Left lobe of liver (tissue), 2 donors: ENCODE data around the gene SPOCK2. TPM values are rescaled to one million over a fixed set of nuclear protein-coding genes. Genes with fewer than 3 reads are reported as not detected.

ENCODE experiments used
- ATAC-seq: fragments of 200-7000 bp; cut with Tn5 transposase; one replicate; pipeline ENCODE4 v1.9.1; 2020; ENCODE audit warnings: mild to moderate bottlenecking, moderate library complexity
- DNase-seq: peaks from one replicate; pipeline ENCODE4 v3.0.0-alpha.2; 2020; ENCODE audit warnings: low spot score
- total RNA-seq: library from RNA; stranded (reverse); gene quantifications from one replicate; pipeline ENCODE4 v1.2.1, GENCODE V29; 2021
- donor health status: DM: no; HTN: no; CAD: no; lungs with moderate emphysema.
- donor health status: DM: no; HTN: yes; CAD: no.

SPOCK2 gene
- total RNA-seq, 1 donor from 2014 or later: 1.6 TPM

DNA sequence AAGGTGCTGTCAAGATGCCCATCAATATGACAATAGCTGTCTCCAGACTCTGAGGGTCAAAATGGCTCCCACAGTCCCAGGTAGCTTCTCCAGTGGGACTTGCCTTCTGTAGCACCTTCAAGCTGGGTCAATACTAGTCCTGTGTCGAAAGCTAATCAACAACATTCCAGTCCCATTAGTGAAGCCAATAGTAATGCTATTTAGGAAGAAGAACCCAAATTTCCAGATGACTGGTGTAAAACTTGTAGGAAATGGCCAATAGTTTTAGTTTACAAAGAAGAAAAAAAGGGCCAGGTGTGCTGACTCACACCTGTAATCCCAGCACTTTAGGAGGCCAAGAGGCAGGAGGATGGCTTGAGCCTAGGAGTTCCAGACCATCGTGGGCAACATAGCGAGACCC is 2.0 kb upstream of the SPOCK2 start:
- ATAC-seq (no peak), DNase-seq (no peak)

DNA sequence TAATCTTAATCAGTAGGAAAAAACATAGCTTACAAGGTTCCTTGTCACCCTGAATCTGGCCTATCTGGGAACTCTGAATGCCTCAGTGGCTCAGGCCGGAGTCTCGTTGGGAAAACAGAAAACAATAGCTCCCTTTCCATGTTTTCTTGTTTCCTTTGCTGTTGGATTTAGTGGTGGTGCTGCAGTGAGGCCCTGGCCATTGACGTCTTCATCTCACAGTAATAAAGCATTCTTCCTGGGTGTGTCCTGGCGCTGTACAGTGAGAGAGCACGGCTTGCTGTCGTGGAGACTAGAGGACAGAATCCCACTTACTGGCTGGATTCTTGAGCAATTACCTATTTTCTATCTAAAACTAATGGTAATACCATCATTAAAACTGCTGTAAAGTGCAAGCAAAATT is 1.3 kb upstream of the SPOCK2 start:
- ATAC-seq (no peak), DNase-seq (no peak)

DNA sequence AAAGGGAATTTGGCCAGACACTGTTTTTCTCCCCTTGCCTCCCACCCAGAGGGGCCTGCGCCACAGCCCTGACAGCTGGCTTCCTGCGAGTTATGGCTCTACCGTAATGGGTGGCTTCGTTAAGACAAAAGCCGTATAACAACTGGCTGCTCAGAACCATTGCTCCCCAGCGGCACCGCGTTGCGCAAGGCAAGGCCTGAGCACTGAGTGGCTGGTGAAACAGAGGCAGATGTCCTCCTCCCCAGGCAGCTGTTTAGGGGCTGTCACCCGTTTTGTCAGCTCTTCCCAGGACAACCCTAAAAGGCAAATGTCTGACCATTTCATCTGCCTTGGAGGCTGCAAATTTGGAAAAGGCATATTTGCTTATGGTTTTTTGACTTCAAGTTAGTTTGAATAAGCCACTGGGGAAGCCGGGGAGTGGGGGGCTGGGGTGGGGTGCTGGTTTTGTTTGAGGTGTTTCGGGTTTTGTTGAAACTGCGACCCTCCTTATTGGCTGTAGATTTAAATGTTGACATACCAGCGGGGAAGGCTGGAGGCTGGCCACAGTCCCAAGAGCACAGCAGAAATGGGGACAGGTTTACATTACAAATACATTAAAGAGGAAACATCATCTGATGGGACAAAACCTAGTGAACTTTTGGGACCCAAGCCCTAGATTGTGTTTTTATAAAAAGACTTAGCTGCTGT is 681 bp upstream of the SPOCK2 start:
- DNase-seq (no peak), ATAC-seq (peak; percentile 56)

GRCh38 chr10:72087392-72087968 is 871 bp downstream of the SPOCK2 start:
- DNase-seq (no peak), ATAC-seq (peak; percentile 21)

DNA sequence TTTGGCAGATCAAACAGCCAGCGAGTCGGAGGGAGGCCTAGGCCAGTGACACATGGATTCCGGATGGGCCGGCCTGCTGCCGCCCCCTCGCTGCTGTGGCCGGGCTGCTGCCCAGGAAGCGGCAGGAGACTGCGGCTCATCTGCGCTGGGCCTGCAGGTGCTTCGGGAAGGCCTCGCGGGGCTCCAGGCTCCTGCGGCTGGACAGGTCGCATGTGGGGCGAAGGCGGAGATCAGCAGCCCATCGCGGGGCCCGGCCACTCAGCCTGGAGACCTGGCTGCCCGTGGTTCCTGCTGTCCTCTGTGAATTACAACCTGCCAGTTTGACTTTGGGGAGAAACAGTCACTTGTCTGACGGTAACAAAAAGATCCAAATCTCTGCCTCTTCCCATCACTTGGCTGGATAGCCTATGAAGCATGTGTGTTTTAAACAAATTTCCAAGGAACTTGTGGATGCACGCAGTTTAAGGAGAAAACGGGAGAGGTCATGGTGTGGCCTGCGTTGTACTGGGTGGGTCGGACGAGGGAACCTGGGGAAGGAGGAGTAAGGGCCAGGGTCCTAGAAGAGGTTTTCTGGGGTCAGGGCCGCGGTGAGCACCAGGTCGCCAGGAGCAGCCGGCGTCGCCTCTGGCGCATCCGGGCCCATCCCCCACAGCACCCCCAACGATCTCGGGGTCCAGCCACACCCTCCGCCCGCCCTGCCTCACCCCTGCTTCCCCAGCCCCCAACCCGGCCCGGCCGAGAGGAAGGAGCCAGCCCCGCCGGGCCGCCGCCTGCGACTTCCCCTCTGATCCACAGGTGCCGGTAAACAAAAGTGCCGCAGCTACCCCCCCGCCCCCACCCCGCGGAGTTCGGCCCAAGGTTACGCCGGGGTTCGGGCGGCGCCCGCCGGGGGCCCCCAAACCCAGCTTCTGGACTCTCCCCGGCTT is 1.6 kb downstream of the SPOCK2 start:
- ATAC-seq: peak; percentile 14
- DNase-seq: no peak

DNA sequence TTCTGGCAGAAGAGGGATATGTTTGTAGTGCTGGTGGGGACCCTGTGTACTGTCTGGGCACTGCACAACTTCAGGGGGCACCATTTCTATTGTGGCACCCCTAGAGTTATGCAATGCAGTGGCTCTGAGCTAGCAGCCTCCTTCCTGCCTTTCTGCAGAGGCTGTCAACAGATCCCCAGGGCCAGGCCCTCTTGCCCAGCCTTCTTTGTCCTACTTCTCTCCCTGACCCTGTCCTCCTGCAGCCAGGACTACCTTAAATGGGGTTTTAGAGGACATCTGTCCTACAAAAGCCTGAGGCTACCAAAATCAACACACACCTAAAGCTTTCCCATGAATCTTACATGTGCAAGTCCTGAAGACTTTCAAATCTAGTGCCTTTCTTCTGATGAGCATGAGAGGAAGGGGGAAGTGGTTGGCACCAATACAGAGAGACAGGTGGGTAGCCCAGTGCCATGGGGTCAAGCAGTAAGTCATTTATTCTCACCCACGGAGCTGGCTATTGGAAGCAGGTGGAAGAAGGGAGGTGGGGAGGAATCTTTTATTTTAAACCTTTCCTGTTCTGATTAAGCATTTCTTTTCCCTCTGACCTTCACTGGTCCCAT is 2.4 kb downstream of the SPOCK2 start:
- no peak for ATAC-seq

GRCh38 chr10:72085166-72085565 is 3.2 kb downstream of the SPOCK2 start:
- DNase-seq (no peak), ATAC-seq (no peak)

More for the DNA sequence above, 2.4 kb downstream of the SPOCK2 start:
- no peak for DNase-seq

DNA sequence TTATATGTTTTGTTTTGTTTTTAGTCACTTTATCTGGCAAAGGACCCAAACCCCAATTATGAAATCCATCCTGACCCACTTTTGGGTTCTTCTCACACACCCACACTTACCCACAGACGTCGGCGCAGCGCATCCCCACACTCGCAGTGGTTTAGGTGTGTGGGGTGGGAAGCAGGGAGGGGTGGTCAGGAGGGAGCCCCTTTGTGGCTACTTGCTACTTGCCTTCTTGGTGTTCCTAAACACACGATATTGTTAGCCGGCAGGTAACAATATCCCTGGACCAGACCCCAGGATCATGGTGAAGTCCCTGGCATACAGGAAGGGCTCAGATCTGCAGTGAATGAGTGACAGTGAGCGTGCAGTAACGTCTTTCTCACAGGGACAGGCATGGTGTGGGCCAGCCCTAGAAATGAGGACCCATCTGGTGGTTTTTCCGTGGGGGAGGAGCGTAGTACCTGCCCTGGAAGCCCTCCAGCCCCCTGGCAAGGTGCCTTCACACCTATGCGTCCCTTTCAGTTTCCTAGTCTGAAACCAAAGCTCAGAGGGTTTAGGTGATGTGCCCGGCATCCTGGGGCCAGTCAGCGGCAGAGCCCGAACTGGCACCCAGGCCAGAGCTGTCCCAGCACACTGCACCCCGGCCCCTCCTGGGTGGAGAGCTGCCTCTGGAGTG is 4.4 kb downstream of the SPOCK2 start:
- DNase-seq (no peak), ATAC-seq (no peak)

DNA sequence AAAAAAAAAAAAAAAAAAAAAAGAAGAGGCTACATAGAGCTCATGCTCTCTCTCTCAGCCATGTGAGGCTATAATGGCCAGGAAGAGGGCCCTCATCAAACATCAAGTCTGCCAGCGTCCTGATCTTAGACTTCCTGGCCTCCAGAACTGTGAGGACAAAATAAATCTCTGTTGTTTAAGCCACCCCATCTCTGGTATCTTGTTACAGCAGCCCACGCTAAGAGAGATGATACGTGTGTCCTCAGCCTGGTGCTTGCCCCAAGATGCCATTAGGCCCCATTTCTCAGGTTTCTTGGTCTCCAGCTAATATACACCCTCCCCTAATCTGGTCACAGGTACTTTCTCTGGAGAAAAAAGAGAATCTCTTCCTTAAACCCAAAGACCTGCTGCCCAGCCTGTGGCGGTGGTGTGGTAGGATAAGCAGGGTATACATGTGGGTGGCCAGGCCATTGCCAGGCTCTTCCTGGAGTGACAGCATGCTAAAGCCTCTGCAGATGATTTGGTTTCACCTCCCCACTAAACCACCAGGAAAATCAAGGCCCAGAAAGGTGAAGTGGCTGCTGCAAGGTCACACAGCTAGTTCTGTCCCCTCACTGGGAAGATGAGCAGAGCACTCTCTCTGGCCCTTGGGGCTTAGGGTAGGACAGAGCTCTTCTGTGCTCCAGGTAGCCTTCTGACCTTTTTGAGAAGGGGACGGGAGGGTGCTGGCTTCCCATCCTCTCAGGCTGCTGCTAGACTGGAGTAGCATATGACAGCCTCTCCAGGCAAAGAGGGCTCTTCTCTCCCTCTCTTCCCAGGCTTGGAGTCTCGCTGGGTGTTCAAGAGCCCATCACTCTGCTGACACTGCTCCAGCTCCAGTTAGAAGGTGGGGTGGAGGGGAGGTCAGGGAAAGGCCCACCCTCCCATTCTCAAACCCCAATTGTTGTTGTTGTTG is 5.2 kb downstream of the SPOCK2 start:
- DNase-seq: no peak
- no peak for ATAC-seq

DNA sequence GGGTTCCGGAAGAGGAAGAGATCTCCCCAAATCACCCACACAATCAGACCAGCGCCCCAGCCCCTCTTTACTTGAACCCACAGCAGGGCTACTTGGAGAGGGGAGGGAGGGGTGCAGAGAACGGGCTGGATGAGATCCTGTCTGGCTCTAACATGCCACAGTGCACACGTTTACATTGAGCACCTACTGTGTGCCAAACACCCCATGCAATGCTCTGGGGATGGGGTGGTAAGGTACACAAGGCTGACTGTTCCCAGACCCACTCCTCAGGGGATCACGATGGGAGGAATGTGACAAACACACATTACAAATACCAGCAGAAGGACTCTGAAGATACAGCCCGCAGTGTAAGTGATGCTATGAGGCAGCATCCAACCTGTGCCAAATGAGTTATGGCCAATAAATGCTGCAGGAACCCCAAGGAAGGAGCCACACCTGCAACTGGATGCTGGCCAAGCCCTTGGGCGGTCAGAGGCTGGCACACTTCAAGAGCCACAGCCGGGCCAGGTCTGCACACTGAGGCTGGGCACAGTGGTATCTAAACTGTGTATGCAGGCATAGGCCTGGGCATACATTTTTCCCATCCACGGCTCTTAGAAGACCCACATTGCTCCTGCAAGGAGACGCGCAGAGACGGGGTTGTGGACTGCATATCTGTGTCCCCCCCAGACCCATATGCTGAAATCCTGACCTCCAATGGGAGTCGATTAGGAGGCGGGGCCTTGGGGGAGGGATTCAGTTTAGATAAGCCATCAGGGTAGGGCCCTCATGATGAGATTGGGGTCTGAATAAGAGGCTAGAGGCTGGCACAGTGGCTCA is 6.4 kb downstream of the SPOCK2 start:
- ATAC-seq: no peak

GRCh38 chr10:72081210-72081609 is 7.1 kb downstream of the SPOCK2 start:
- ATAC-seq: no peak
- DNase-seq: no peak

More for the DNA sequence above, 6.4 kb downstream of the SPOCK2 start:
- no peak for DNase-seq

DNA sequence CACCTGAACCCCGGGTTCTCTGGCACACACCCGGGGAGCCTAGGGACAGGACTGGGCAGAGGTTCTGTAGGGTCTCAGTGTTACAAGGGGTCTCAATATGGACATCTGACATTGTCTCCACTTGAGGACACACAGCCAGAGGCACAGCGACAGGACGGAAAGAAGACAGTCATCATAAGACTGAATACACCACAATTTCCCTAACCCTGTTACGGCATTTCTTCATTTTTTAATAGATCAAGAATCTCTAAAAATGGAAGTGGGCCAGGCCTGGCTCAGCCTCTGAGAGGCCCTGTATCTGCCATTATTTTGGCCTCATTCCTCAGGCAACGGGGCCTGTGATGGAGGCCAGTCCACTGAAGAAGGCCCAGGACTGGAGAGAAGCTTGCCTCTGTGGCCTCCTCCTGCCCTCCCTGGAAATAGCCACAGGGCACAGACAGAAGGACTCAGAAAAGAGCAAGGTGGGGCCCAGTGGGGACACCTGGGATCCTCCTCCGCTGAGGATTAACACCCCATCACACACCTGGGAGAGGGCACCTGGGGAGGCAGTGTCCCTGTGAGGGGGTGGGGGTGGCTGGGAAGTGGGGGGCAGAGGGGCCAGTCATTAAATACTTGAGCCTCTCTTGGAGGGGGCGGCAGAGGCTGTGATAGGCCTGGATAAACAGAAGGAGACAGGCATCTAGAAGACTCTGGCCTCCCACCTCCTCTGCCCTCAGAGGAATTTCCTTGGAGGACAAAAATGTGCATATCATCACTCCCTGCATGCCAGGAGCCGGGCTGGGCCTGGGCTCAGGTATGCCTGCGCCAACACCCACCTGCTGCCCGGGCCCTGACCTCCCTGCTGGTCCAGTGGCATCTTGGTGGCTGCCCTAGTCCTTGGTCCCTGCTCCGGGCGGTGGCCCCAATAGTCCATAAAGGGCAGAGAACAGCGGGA is 8.0 kb downstream of the SPOCK2 start:
- DNase-seq (no peak), ATAC-seq (no peak)

DNA sequence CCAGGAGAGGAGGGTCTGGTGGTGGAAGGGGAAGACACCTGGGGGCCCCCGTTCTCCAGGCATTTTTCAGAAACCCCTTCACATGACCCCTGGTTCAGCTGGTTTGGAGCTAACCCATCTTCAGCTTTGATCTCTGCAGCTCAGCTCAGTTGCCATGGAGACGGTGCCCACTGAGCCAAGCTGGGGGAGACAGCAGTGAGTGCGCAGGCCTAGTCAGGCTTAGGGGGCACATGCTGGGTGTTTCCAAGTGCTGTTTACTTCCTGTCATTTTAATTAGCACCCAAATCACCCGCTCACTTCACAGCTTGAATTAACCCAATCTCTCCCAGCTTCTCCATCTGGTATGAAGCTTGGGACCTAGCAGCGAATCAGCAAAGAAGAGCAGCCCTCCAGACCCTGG is 9.0 kb downstream of the SPOCK2 start:
- no peak for DNase-seq
- ATAC-seq: no peak

- ATAC-seq (no peak), DNase-seq (no peak)
These were observed 10.9 kb downstream of the SPOCK2 start for GRCh38 chr10:72077275-72077990.

- ATAC-seq: no peak
These were observed 11.6 kb downstream of the SPOCK2 start for GRCh38 chr10:72076756-72077155.

DNA sequence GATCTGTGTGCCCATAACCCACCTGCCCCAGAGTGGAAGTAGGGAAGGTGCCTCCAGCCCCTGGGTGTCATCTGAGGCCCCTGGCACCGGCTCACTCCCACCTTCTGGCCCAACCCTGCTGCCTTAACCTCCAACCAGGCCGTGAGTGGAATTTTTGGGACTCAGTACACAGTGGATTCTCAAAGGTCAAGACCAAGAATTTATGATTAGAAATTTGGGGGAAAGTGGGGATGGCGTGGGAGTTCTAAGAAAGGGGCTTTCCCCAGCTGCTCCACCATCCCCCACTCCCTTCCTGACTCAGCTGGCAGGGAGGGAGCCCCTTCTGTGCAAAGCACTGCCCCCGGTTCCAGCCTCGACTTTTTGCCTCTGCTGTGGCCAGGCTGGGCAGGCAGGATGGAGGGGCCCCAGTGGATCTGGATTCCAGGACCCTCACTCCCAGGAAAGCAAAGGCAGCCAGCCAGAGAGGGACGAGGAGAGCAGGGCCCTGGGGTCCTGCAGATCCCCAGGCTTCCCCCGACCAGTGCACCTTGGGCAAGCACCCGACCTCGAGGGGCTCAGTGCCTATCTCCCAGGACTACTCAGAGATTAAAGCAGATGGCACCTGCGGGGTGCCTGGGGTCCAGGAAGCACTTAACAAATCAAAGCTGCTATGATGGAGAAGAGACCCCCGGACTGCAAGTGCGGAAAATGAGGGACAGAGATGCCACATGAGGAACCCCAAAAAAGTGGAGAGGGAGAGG is 12.8 kb downstream of the SPOCK2 start:
- DNase-seq (no peak), ATAC-seq (no peak)

More at GRCh38 chr10:72076756-72077155, 11.6 kb downstream of the SPOCK2 start:
- no peak for DNase-seq
